Testis (tissue), 2 donors: ENCODE measurements around the gene AOC1.

Experiments
- POLR2A ChIP-seq: fragments of 450-650 bp; IDR thresholded peaks from one replicate; pipeline ENCODE4 v1.6.1; 2017; ENCODE audit warnings: antibody characterized with exemption, mild to moderate bottlenecking, moderate library complexity
- TF ChIP-seq, protein P1 (sequence below), 3 experiments: fragments of 450-650 bp in 2 of 3; fragments of 200-600 bp in 1 of 3; sonication (generic) in 1 of 3; IDR thresholded peaks; one replicate each; pipeline ENCODE4 v1.5.1; 2016 to 2019; ENCODE audit warnings: antibody characterized with exemption in 3 of 3, mild to moderate bottlenecking in 2 of 3, moderate library complexity in 1 of 3

- TF ChIP-seq, protein P1, sequence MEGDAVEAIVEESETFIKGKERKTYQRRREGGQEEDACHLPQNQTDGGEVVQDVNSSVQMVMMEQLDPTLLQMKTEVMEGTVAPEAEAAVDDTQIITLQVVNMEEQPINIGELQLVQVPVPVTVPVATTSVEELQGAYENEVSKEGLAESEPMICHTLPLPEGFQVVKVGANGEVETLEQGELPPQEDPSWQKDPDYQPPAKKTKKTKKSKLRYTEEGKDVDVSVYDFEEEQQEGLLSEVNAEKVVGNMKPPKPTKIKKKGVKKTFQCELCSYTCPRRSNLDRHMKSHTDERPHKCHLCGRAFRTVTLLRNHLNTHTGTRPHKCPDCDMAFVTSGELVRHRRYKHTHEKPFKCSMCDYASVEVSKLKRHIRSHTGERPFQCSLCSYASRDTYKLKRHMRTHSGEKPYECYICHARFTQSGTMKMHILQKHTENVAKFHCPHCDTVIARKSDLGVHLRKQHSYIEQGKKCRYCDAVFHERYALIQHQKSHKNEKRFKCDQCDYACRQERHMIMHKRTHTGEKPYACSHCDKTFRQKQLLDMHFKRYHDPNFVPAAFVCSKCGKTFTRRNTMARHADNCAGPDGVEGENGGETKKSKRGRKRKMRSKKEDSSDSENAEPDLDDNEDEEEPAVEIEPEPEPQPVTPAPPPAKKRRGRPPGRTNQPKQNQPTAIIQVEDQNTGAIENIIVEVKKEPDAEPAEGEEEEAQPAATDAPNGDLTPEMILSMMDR (IDR thresholded peaks at IDR 0.05): no peak
- no peak for TF ChIP-seq POLR2A
These were observed 38.7 kb downstream of the AOC1 start for GRCh38 chr7:150890853-150891584.
